GM23248 (cell line): ENCODE data around the gene CENPA.

ENCODE experiments used
- EZH2 ChIP-seq: fragments of 200-600 bp; sonication (generic); IDR thresholded peaks from 2 replicates; pipeline ENCODE4 v1.6.1; 2018; ENCODE audit warnings: antibody characterized with exemption, mild to moderate bottlenecking; ENCODE audit not compliant: insufficient read depth, poor library complexity, severe bottlenecking
- EZH2phosphoT487 ChIP-seq: fragments of 200-600 bp; sonication (generic); IDR thresholded peaks from 2 replicates; pipeline ENCODE4 v1.6.1; 2018; ENCODE audit warnings: antibody characterized with exemption, moderate library complexity, mild to moderate bottlenecking, low read depth; ENCODE audit not compliant: insufficient read depth

DNA sequence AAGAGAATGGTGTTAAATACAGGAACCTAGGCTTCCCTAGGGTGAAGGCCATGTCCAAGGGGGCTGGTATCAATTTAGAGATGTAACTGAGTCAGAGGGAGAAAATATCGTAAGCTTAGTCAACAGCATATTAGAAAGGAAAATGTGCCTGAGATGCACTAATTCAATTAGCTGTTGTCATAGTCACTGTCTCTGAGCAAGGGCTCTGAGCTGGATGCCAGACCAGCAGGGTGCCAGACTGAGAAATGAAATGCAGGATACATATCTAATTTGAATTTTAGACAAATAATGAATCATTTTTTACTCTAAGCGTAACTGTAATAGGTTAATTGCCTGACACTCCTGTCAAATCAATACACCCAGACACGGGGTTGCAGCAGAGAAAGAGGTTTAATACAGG is 33.2 kb upstream of the CENPA start:
- TF ChIP-seq EZH2 (no peak), EZH2phosphoT487 (no peak)
